HG03521 (cell line): Measurements from ENCODE around the gene C1orf146.
"Not testable (repeated sequence)": the region's sequence is repeated elsewhere in the genome, so short reads cannot be mapped to it uniquely, and the experiment has no call there.

Experiments used
- ATAC-seq: cut with Tn5 transposase; IDR thresholded peaks from one replicate; pipeline ENCODE4 v1.9.1; 2021; ENCODE audit warnings: mild to moderate bottlenecking, moderate library complexity; ENCODE audit not compliant: unreplicated experiment

C1orf146 gene, protein sequence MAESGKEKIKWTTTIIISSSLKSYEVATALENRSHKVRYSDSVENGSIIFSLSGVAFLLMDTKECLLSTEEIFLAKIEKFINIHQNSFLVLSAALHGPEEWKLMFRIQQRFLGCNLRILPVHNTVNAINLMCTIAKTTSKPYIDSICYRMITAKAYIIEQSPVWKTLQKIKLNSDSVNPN

GRCh38 chr1:92217721-92218120, at the start of gene C1orf146:
Gene C1orf146, plus strand, starts transcription at chr1:92217915. Its CDS starts 13,506 bp downstream, at chr1:92231421.
- ATAC-seq: no peak

GRCh38 chr1:92168657-92169056, 49.1 kb upstream of the C1orf146 start:
- ATAC-seq: no peak

GRCh38 chr1:92169214-92170005, 48.3 kb upstream of the C1orf146 start:
- ATAC-seq: no peak

DNA sequence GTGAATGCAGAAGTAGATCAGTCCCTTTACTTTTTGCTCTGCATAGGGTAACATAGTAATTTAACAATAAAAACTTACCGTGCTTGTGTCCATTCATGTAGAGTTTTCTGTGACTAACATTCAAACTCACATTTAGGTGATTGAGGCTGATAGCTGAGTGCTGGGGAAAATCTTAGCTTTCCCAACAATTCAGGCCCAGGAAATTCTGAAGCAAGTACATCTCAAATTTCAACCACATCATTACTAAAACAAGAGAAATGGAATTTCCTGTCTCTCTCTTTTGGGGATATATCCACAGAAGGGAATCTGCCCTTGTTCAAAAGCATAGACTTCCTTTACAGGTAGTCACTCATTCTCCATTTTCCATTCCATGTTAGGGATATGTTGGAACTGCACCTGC, 33.1 kb upstream of the C1orf146 start:
- ATAC-seq: no peak

- ATAC-seq: no peak
Observed at GRCh38 chr1:92186081-92186480, 31.6 kb upstream of the C1orf146 start.

DNA sequence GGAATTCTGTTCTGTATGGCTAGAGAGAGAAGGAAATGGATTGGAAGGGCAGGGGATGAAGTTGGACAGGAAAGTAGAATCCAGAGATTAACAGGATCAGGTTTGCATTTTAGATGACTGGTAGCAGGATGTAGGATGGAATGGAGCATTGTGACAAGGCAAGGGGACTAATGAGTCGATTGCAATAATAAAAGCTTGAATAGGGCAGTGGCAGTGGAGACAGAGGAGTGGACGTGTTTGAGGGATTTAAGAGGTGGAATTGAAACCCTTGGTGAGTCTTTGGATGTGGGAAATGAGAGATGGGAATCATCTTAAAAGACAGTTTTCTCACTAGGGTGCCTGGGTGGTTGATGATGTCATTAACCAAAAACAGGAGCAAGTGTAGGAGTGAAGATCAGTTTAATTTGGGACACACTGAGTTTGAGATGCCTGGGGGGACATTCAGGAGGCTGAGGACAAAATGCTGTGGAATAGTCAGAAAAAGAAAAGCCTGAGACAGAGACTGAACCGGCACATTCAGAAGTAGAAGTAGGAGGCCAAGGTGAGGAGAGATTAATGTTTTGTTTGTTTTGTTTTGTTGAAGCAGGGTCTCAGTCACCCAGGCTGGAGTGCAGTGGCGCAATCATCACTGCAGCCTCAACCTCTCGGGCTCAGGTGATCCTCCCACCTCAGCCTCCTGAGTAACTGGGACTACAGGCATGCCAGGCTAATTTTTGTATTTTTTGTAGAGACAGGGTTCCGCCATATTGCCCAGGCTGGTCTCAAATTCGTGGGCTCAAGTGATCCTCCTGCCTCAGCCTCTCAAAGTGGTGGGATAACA, 29.1 kb upstream of the C1orf146 start:
- no peak for ATAC-seq

DNA sequence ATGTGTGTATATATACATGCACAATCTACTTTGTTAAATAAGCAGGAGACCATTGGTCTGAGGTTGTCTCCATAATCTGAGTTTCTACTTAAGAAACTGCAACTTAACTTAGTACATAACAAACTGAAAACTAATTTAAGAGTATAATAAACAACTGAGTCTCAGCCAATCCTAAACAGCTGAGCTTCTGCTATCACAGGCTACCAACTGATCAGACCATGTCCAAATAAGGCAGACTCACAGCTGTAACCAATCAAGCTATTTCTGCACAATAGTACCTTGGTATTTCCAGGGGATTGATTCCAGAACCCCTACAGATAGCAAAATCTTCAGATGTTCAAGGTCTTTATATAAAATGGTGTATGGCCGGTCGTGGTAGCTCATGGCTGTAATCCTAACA, 26.0 kb upstream of the C1orf146 start:
- ATAC-seq: no peak

DNA sequence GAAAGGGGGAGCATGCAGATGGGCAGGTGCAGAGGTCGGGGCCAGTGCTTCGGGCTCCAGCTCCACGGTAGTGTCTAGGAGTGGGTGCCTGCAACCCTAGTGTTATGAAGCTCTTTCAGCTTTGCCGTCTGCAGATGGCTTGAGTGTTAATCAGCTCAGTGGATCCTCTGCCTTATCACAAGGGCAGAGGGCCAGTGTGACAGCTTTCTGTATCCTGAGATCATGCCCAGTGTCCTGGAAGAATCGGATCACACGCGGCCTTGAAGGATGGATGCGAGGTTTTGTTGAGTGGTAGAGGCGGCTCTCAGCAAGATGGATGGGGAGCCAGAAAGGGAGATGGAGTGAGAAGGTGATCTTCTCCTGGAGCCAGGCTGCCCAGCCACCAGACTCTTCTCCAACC, 25.5 kb upstream of the C1orf146 start:
- no peak for ATAC-seq

- ATAC-seq: no peak
Observed at GRCh38 chr1:92194511-92194910, 23.2 kb upstream of the C1orf146 start.

- ATAC-seq: no peak
Observed at GRCh38 chr1:92201973-92202372, 15.7 kb upstream of the C1orf146 start.

GRCh38 chr1:92203105-92203504, 14.6 kb upstream of the C1orf146 start:
- no peak for ATAC-seq

DNA sequence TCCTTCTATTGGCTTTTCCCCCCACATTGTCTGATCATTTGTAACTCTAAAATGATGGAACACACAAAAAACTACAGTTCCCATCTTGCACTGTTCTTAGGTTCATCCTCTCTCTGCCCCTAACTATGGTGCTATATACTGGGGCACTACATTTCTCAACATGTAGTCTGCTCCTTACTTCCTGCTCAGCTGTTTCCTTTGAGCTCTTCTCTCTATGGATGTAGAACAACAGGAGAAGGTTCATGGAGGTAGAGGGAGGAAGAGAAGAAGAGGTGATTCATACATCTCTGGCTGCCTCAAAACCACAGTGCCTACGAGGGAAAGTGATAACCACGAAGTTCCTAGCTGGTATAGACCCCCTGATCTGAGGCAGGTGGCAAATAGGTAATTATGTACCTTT, 7.0 kb upstream of the C1orf146 start:
- no peak for ATAC-seq

- ATAC-seq: no peak
Observed at GRCh38 chr1:92211166-92211565, 6.5 kb upstream of the C1orf146 start.

DNA sequence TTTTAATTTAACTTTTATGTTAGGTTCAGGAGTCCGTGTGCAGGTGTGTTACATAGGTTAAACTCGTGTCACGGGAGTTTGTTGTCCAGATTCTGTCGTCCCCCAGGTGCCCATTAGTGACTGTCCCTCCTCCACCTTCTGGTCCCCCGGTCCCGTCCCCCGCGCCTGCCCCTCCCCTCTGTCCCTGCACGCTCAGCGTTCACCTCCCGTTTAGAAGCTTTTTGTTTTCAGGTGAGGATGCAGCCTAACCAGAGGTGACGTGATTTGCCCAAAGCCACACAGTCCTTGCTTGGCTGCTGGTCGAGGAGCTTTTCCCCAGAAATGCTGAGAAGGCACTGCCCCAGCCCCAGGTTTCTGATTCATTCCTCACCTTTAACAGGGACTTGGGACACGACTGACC, 844 bp downstream of the C1orf146 start:
- no peak for ATAC-seq

- no peak for ATAC-seq
Observed at GRCh38 chr1:92219028-92219427, 1.3 kb downstream of the C1orf146 start.

DNA sequence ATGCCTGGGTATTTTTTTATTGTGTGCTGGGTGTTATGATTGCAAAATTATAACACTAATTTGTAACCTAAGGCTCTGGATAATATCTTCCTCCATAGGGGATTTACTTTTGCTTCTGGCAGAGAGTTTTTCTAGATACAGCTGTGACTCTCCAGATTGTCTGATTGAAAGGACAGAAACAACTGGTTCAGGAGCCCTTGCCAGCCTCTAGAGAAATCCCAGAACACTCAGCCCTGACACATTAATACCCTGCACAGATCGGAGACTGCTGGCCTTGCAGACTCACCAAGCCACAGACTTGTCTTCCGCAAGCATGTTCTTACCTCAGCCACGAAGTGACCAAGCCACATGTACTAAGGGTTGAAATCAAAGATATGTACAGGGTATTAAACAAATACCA, 10.7 kb downstream of the C1orf146 start:
- ATAC-seq: no peak

GRCh38 chr1:92230736-92231135, 13.0 kb downstream of the C1orf146 start:
- ATAC-seq: no peak

- no peak for ATAC-seq
Observed at GRCh38 chr1:92240034-92240433, 22.3 kb downstream of the C1orf146 start.

GRCh38 chr1:92244376-92244775, 26.7 kb downstream of the C1orf146 start:
- no peak for ATAC-seq

DNA sequence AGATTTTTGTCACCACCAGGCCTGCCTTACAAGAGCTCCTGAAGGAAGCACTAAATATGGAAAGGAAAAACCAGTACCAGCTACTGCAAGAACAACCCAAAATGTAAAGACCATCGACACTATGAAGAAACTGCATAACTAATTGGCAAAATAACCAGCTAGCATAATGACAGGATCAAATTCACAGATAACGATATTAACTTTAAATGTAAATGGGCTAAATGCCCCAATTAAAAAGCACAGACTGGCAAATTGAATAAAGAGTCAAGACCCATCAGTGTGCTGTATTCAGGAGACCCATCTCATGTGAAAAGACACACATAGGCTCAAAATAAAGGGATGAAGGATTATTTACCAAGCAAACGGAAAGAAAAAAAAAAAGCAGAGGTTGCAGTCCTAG, 37.0 kb downstream of the C1orf146 start:
- ATAC-seq: not testable (repeated sequence)

DNA sequence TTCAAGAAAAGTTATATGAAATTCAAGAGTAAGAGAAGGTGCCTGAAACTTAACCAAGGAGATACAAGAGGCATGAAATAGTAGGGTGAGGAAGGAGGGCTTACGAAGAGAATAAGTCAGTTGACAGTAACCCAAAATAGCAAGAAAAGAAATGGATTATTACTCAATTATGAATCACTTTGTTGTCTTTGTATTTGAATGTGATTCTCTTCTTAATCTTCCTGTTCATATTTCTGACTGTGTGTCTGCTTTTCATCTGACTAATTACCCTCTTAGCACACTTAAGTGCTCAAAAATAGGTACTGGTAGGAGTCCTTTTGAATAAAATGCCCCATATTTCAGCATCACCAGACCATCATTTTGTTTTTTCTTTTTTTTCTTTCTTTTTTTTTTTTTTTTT, 41.6 kb downstream of the C1orf146 start:
- ATAC-seq: no peak

- ATAC-seq: no peak
Observed at GRCh38 chr1:92262516-92262915, 44.8 kb downstream of the C1orf146 start.
